Chondrocyte (in vitro differentiated cells): ENCODE measurements around the gene AKAP11. TPM values are rescaled to one million over a fixed set of nuclear protein-coding genes. Genes with fewer than 3 reads are reported as not detected.
A peak's percentile ranks its signal among the peaks of the same experiment; 100 is the strongest.

Source experiments
- DNase-seq: peaks from one replicate; pipeline ENCODE4 v3.0.0; 2021; ENCODE audit warnings: mixed read lengths, low spot score
- H3K27ac Mint-ChIP-seq: one replicate; pipeline ENCODE4 v1.8.0; 2021; ENCODE audit warnings: mild to moderate bottlenecking, moderate library complexity, mixed read lengths; ENCODE audit not compliant: unreplicated experiment
- H3K27me3 Mint-ChIP-seq: 2 replicates; pipeline ENCODE4 v1.8.0; 2021; ENCODE audit warnings: low read depth, mixed read lengths
- H3K36me3 Mint-ChIP-seq: 2 replicates; pipeline ENCODE4 v1.8.0; 2021; ENCODE audit warnings: low read depth, mixed read lengths
- H3K4me1 Mint-ChIP-seq: 2 replicates; pipeline ENCODE4 v1.8.0; 2021; ENCODE audit warnings: low read depth, mild to moderate bottlenecking, mixed read lengths
- H3K4me3 Mint-ChIP-seq: one replicate; pipeline ENCODE4 v1.8.0; 2021; ENCODE audit warnings: mild to moderate bottlenecking, moderate library complexity, mixed read lengths; ENCODE audit not compliant: unreplicated experiment
- H3K9me3 Mint-ChIP-seq: 2 replicates; pipeline ENCODE4 v1.8.0; 2021; ENCODE audit warnings: low read depth, mixed read lengths
- CTCF ChIP-seq: fragments of 200-600 bp; sonication (generic); IDR thresholded peaks from 2 replicates; pipeline ENCODE4 v1.5.0; 2021; ENCODE audit warnings: antibody characterized with exemption, mild to moderate bottlenecking, moderate library complexity
- total RNA-seq: library from RNA; stranded (reverse); gene quantifications from 3 replicates; pipeline ENCODE4 v1.2.1, GENCODE V29; 2021

The AKAP11 gene
- total RNA-seq, 1 donor from 2014 or later: 34.9 TPM

DNA sequence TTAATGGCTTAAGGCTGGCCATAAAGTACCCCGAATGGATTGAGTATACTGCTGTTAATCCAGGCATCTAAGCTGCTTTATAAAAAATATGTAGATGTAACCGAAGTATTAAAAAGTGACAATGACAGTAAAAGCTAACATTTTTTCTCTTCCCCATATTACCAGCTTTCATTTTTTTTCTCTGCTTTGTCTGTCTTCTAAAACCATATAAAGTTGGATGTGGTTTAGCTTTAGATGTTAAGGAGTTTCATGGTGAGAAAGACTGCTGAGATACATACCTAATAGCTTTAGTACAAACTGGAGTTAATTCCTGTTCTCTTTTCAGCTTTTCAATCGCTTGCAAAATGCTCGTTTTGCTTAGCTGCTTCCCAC is 838 bp downstream of the AKAP11 start:
- peaks cover 8% of the 10 kb centered on the region for H3K9me3 Mint-ChIP-seq
- no peak for DNase-seq
- peak overlapping the region; percentile 98 for H3K4me3 Mint-ChIP-seq
- peak overlapping the region; percentile 94 for H3K27ac Mint-ChIP-seq
- peaks cover 33% of the 10 kb centered on the region for H3K4me1 Mint-ChIP-seq
- TF ChIP-seq CTCF: no peak
- no peaks in the 10 kb centered on the region for H3K27me3 Mint-ChIP-seq
- no peaks in the 10 kb centered on the region for H3K36me3 Mint-ChIP-seq

DNA sequence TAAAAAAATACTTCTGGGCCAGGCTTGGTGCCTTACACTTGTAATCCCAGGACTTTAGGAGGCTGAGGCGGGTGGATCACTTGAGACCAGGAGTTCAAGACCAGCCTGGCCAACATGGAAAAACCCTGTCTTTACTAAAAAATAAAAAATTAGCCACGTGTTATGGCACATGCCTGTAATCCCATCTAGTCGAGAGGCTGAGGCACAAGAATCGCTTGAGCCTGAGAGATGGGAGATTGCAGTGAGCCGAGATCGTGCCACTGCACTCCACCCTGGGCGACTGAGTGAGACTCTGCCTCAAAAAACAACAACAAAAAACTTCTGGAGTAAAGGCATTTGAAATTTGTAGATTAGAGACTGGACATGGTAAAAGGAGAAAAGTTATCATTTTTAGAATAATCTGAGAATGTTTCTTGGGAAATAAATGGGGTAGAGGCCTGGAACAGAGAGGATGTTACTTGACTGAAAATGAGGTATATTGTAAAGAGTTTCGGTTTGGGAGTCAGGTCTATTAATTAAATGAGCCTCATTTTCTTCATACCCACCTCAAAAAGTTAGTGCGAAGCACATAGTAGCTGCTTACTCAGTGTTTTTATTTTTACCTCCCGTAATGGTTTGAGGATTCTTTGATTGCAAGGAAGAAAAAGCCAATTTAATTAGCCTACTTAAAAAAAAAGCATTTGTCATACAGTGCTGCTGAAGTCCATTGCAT is 2.6 kb downstream of the AKAP11 start:
- no peak for TF ChIP-seq CTCF
- Mint-ChIP-seq H3K9me3 (peaks cover 8% of the 10 kb centered on the region), H3K4me1 (peaks cover 35% of the 10 kb centered on the region), H3K36me3 (no peaks in the 10 kb centered on the region), H3K27me3 (no peaks in the 10 kb centered on the region), H3K4me3 (no peak overlapping the region), H3K27ac (no peak overlapping the region)
- no peak for DNase-seq

DNA sequence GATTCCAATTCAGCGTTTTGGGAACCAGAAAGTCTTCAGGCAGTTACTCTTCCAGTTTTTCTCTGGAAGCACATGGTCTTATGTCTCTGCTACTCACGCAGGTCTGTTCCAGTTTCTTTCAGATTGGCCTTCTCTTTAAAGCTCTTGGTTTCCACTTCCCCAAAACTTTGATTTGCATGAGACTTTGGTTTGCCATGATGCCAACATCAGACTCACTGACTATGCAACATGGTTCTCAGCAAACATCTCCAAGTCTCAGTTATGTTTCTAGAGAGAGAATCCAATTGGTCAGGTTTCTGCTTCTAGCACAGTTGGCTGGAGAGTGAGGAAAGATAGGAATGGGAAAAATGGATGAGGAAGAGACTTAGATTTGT is 3.1 kb downstream of the AKAP11 start:
- peaks cover 35% of the 10 kb centered on the region for H3K4me1 Mint-ChIP-seq
- no peaks in the 10 kb centered on the region for H3K36me3 Mint-ChIP-seq
- TF ChIP-seq CTCF: no peak
- no peak overlapping the region for H3K27ac Mint-ChIP-seq
- DNase-seq: no peak
- peaks cover 8% of the 10 kb centered on the region for H3K9me3 Mint-ChIP-seq
- no peaks in the 10 kb centered on the region for H3K27me3 Mint-ChIP-seq
- no peak overlapping the region for H3K4me3 Mint-ChIP-seq

DNA sequence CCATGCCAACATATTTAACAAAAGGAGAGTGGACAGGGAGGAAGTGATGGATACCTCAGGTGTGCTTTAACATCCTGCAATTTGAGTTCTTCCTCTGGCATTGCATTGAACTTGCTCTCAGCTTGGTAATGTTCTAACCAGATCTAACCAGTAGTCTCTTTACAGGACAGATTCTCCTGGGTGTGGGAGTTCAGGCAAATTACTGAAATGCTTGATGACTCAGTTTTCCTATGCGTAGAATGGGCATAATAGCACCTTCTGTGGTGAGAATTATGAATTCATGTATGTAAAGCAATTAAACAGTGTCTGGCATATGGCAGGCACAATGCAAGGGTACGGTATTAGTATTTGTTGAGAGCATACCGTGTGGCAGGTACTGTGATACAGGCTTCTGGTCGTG is 3.6 kb downstream of the AKAP11 start:
- peaks cover 35% of the 10 kb centered on the region for H3K4me1 Mint-ChIP-seq
- no peak for TF ChIP-seq CTCF
- H3K27ac Mint-ChIP-seq: no peak overlapping the region
- H3K4me3 Mint-ChIP-seq: no peak overlapping the region
- H3K36me3 Mint-ChIP-seq: no peaks in the 10 kb centered on the region
- no peak for DNase-seq
- H3K9me3 Mint-ChIP-seq: peaks cover 8% of the 10 kb centered on the region
- H3K27me3 Mint-ChIP-seq: no peaks in the 10 kb centered on the region

GRCh38 chr13:42276683-42277082 is 4.7 kb downstream of the AKAP11 start:
- no peak for DNase-seq
- no peak for TF ChIP-seq CTCF
- Mint-ChIP-seq H3K27ac (no peak overlapping the region), H3K36me3 (no peaks in the 10 kb centered on the region), H3K4me1 (peaks cover 26% of the 10 kb centered on the region), H3K27me3 (no peaks in the 10 kb centered on the region), H3K4me3 (no peak overlapping the region), H3K9me3 (no peaks in the 10 kb centered on the region)
